Nephron progenitor cell (in vitro differentiated cells): ENCODE data around the gene CASKIN2.

Experiments
- DNase-seq: peaks from one replicate; pipeline ENCODE4 v3.0.0; 2021
- H3K27ac Mint-ChIP-seq: 2 replicates; pipeline ENCODE4 v1.8.0; 2021; ENCODE audit warnings: mild to moderate bottlenecking, moderate library complexity, mixed read lengths
- H3K27me3 Mint-ChIP-seq: 2 replicates; pipeline ENCODE4 v1.8.0; 2021; ENCODE audit warnings: mild to moderate bottlenecking, low read depth, mixed read lengths; ENCODE audit not compliant: poor library complexity
- H3K36me3 Mint-ChIP-seq: 2 replicates; pipeline ENCODE4 v1.8.0; 2021; ENCODE audit warnings: low read depth, mixed read lengths
- H3K4me1 Mint-ChIP-seq: 2 replicates; pipeline ENCODE4 v1.8.0; 2021; ENCODE audit warnings: mixed read lengths
- H3K4me3 Mint-ChIP-seq: 2 replicates; pipeline ENCODE4 v1.8.0; 2021; ENCODE audit warnings: mild to moderate bottlenecking, moderate library complexity, mixed read lengths
- H3K9me3 Mint-ChIP-seq: 2 replicates; pipeline ENCODE4 v1.8.0; 2021; ENCODE audit warnings: mild to moderate bottlenecking, moderate library complexity, mixed read lengths
- TF ChIP-seq, protein P1 (sequence below): fragments of 200-600 bp; sonication (generic); IDR thresholded peaks from 2 replicates; pipeline ENCODE4 v1.5.0; 2021; ENCODE audit warnings: antibody characterized with exemption

CASKIN2 gene, protein sequence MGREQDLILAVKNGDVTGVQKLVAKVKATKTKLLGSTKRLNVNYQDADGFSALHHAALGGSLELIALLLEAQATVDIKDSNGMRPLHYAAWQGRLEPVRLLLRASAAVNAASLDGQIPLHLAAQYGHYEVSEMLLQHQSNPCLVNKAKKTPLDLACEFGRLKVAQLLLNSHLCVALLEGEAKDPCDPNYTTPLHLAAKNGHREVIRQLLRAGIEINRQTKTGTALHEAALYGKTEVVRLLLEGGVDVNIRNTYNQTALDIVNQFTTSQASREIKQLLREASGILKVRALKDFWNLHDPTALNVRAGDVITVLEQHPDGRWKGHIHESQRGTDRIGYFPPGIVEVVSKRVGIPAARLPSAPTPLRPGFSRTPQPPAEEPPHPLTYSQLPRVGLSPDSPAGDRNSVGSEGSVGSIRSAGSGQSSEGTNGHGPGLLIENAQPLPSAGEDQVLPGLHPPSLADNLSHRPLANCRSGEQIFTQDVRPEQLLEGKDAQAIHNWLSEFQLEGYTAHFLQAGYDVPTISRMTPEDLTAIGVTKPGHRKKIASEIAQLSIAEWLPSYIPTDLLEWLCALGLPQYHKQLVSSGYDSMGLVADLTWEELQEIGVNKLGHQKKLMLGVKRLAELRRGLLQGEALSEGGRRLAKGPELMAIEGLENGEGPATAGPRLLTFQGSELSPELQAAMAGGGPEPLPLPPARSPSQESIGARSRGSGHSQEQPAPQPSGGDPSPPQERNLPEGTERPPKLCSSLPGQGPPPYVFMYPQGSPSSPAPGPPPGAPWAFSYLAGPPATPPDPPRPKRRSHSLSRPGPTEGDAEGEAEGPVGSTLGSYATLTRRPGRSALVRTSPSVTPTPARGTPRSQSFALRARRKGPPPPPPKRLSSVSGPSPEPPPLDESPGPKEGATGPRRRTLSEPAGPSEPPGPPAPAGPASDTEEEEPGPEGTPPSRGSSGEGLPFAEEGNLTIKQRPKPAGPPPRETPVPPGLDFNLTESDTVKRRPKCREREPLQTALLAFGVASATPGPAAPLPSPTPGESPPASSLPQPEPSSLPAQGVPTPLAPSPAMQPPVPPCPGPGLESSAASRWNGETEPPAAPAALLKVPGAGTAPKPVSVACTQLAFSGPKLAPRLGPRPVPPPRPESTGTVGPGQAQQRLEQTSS (N-terminal part only)

DNA sequence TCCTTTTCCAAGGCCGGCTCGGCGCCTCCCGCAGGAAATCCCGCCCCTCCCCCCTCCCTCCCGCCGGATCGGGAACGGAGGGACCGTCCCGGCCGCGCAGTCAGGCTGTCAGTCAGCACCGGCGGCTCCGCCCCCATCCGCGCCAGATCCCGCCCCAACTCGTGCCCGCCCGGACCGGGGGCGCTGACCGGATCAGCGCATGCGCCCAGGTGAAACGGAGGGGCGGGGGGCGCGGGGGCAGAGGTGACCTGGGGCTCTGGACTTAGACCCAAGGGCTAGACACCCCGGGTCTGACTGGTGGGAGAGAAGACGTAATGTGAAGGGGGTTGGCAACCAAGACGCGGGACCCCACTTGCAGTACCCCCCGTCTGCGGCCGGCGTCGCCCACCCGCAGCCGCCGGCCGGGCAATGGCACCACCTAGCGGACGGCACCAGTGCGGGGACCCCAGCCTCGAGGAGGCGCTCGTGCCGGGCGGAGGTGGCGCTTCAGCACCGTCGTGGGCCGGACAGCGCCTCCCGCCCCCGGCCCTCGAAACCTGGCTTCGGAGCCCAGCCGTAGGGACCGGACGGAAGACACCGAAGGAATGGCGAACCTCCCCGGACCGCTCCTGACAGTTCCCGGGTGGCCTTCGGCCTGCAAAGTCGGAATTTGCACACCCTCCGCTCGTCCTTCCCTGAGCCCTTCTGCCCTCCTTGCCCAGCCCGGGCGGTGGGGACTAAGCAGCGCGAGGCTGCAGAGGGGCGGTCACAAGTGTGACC, at the start of gene CASKIN2:
Gene CASKIN2, minus strand, starts transcription at position 42 of the 759 bp plus-strand sequence. CDS start 1,733 bp downstream, outside the sequence.
- Mint-ChIP-seq H3K36me3 (peaks cover 28% of the 10 kb centered on the region), H3K4me1 (peaks cover 44% of the 10 kb centered on the region), H3K4me3 (peak within 1 kb of the TSS; percentile 85), H3K27ac (no peak within 1 kb of the TSS), H3K27me3 (peaks cover 6% of the 10 kb centered on the region), H3K9me3 (no peaks in the 10 kb centered on the region)
- peak; percentile 99 for DNase-seq
- TF ChIP-seq, protein P1, sequence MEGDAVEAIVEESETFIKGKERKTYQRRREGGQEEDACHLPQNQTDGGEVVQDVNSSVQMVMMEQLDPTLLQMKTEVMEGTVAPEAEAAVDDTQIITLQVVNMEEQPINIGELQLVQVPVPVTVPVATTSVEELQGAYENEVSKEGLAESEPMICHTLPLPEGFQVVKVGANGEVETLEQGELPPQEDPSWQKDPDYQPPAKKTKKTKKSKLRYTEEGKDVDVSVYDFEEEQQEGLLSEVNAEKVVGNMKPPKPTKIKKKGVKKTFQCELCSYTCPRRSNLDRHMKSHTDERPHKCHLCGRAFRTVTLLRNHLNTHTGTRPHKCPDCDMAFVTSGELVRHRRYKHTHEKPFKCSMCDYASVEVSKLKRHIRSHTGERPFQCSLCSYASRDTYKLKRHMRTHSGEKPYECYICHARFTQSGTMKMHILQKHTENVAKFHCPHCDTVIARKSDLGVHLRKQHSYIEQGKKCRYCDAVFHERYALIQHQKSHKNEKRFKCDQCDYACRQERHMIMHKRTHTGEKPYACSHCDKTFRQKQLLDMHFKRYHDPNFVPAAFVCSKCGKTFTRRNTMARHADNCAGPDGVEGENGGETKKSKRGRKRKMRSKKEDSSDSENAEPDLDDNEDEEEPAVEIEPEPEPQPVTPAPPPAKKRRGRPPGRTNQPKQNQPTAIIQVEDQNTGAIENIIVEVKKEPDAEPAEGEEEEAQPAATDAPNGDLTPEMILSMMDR: peak; percentile 96

DNA sequence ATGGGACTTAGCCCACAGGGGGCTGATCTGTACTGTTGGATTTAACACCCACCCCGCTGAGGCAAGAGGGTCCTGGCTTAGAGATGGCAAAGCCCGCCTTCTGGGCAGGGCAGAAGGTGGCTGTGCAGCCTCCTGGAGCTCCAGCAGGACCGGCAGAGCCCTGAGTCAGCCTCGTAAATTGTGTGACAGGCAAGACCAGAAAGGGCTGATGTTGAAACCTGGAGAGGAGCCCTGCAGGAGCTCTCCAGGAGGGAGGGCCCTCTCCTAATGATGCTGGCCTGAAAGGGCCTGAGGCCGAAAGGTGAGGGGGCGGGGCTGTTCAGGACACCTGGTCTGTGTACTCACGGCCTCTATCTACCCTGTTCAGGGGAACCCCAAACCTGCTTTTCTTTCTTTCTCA, 49.7 kb upstream of the CASKIN2 start:
- no peak for DNase-seq
- Mint-ChIP-seq H3K36me3 (no peaks in the 10 kb centered on the region), H3K4me1 (peaks cover 23% of the 10 kb centered on the region), H3K4me3 (no peak overlapping the region), H3K27me3 (no peaks in the 10 kb centered on the region), H3K27ac (no peak overlapping the region), H3K9me3 (no peaks in the 10 kb centered on the region)
- TF ChIP-seq, protein P1: no peak

DNA sequence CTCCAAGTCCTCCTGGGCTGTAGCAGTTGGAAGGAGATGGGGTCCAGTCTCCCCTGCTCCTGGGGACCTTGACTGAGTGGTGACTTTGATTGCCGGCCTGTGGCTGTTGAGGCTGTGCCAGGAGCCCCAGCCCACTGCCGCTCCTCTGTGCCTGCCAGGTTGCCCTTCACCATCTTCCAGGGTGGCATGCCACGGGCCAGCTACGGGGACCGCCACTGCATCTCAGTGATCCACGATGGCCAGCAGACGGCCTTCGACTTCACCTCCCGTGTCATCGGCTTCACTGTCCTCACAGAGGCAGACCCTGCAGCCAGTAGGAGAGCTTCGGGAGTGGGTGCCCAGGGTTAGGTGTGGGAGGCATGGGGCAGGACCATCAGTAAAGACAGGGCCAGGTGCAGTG, 48.9 kb upstream of the CASKIN2 start:
- no peaks in the 10 kb centered on the region for H3K36me3 Mint-ChIP-seq
- no peaks in the 10 kb centered on the region for H3K27me3 Mint-ChIP-seq
- no peak for DNase-seq
- no peaks in the 10 kb centered on the region for H3K9me3 Mint-ChIP-seq
- H3K27ac Mint-ChIP-seq: no peak overlapping the region
- TF ChIP-seq, protein P1: no peak
- H3K4me1 Mint-ChIP-seq: peaks cover 28% of the 10 kb centered on the region
- H3K4me3 Mint-ChIP-seq: no peak overlapping the region

DNA sequence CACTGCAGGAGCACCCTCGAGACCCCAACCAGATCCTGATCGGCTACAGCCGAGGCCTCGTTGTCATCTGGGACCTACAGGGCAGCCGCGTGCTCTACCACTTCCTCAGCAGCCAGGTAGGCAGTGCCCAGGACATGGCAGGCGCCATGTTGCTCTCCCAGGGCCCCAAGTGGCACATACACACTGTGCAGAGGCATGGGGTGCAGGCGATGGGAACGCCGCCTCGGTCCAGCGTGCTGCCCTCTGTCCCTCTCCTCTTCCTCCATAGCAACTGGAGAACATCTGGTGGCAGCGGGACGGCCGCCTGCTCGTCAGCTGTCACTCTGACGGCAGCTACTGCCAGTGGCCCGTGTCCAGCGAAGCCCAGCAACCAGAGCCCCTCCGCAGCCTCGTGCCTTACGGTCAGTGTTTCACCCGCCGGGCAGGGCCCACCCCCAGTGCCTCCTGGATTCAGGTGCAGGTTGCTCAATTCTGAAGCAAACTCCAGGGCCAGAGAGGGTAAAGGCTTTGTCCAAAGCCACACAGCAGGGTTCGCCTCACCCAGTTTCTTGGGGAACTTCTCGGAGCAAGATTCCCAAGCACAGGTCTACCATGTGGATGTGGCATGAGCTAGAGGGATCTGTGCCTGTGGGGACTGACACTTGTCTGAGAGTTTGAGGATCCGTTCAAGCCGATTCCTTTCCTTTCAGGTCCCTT, 47.9 kb upstream of the CASKIN2 start:
- Mint-ChIP-seq H3K4me3 (no peak overlapping the region), H3K27ac (no peak overlapping the region), H3K4me1 (peaks cover 33% of the 10 kb centered on the region), H3K27me3 (no peaks in the 10 kb centered on the region), H3K36me3 (no peaks in the 10 kb centered on the region), H3K9me3 (no peaks in the 10 kb centered on the region)
- peak; percentile 35 for DNase-seq
- TF ChIP-seq, protein P1: no peak
